ES-I3 (cell line): ENCODE data around the gene SHC2.
A peak's percentile ranks its signal among the peaks of the same experiment; 100 is the strongest.
"Not testable (repeated sequence)": the region's sequence is repeated elsewhere in the genome, so short reads cannot be mapped to it uniquely, and the experiment has no call there.

Experiments used
- H3K36me3 ChIP-seq: 2 replicates; pipeline ENCODE4 v1.6.1; 2013; ENCODE audit warnings: mild to moderate bottlenecking, low read length, control low read depth, moderate library complexity; ENCODE audit not compliant: insufficient read depth
- H3K4me1 ChIP-seq: 2 replicates; pipeline ENCODE4 v1.6.1; 2013; ENCODE audit warnings: mild to moderate bottlenecking, control low read depth, low read length; ENCODE audit not compliant: insufficient read depth
- H3K9ac ChIP-seq: 2 replicates; pipeline ENCODE4 v1.6.1; 2013; ENCODE audit warnings: low read depth, mild to moderate bottlenecking, low read length, moderate library complexity
- H3K9me3 ChIP-seq: 2 replicates; pipeline ENCODE4 v1.6.1; 2013; ENCODE audit warnings: mild to moderate bottlenecking, low read length, moderate library complexity; ENCODE audit not compliant: control insufficient read depth, insufficient read depth

SHC2 gene

GRCh38 chr19:395467-395866, 65.4 kb downstream of the SHC2 start:
- Histone ChIP-seq H3K9me3 (no peaks in the 10 kb centered on the region), H3K9ac (no peak overlapping the region), H3K4me1 (no peaks in the 10 kb centered on the region), H3K36me3 (no peaks in the 10 kb centered on the region)

- not testable (repeated sequence) for H3K36me3 ChIP-seq, H3K9me3 ChIP-seq, H3K4me1 ChIP-seq, H3K9ac ChIP-seq
Measured at GRCh38 chr19:394857-395256, 66.0 kb downstream of the SHC2 start.

GRCh38 chr19:393560-393959, 67.3 kb downstream of the SHC2 start:
- H3K4me1 ChIP-seq, H3K9ac ChIP-seq, H3K9me3 ChIP-seq, H3K36me3 ChIP-seq: not testable (repeated sequence)

GRCh38 chr19:392375-392970, 68.4 kb downstream of the SHC2 start:
- Histone ChIP-seq H3K4me1 (peaks cover 8% of the 10 kb centered on the region; the same call in 1 of the 2 replicates), H3K9me3 (no peaks in the 10 kb centered on the region), H3K9ac (no peak overlapping the region), H3K36me3 (no peaks in the 10 kb centered on the region)

GRCh38 chr19:391726-392374, 69.0 kb downstream of the SHC2 start:
- Histone ChIP-seq H3K4me1 (peaks cover 8% of the 10 kb centered on the region; the same call in 1 of the 2 replicates), H3K9me3 (no peaks in the 10 kb centered on the region), H3K9ac (no peak overlapping the region), H3K36me3 (no peaks in the 10 kb centered on the region)

- Histone ChIP-seq H3K4me1 (peaks cover 8% of the 10 kb centered on the region; the same call in 1 of the 2 replicates), H3K9me3 (no peaks in the 10 kb centered on the region), H3K36me3 (no peaks in the 10 kb centered on the region), H3K9ac (no peak overlapping the region)
Measured at GRCh38 chr19:391207-391557, 69.7 kb downstream of the SHC2 start.

- H3K4me1 ChIP-seq = peaks cover 8% of the 10 kb centered on the region; the same call in 1 of the 2 replicates
- H3K36me3 ChIP-seq = no peaks in the 10 kb centered on the region
- no peaks in the 10 kb centered on the region for H3K9me3 ChIP-seq
- H3K9ac ChIP-seq = no peak overlapping the region
Measured at GRCh38 chr19:390386-391206, 70.2 kb downstream of the SHC2 start.

- H3K9me3 ChIP-seq = no peaks in the 10 kb centered on the region
- no peaks in the 10 kb centered on the region for H3K36me3 ChIP-seq
- H3K9ac ChIP-seq = no peak overlapping the region
- H3K4me1 ChIP-seq = peaks cover 8% of the 10 kb centered on the region; the same call in 1 of the 2 replicates
Measured at GRCh38 chr19:389935-390289, 70.9 kb downstream of the SHC2 start.

GRCh38 chr19:389255-389934, 71.4 kb downstream of the SHC2 start:
- H3K9ac ChIP-seq = no peak overlapping the region

GRCh38 chr19:388691-389090, 72.1 kb downstream of the SHC2 start:
- H3K4me1 ChIP-seq = peaks cover 14% of the 10 kb centered on the region; the same call in 1 of the 2 replicates
- H3K9ac ChIP-seq = no peak overlapping the region
- H3K36me3 ChIP-seq = no peaks in the 10 kb centered on the region
- no peaks in the 10 kb centered on the region for H3K9me3 ChIP-seq

More at GRCh38 chr19:389255-389934, 71.4 kb downstream of the SHC2 start:
- no peaks in the 10 kb centered on the region for H3K9me3 ChIP-seq
- peaks cover 9% of the 10 kb centered on the region; the same call in 1 of the 2 replicates for H3K4me1 ChIP-seq
- no peaks in the 10 kb centered on the region for H3K36me3 ChIP-seq

GRCh38 chr19:387777-388176, 73.1 kb downstream of the SHC2 start:
- Histone ChIP-seq H3K9ac (no peak overlapping the region), H3K9me3 (no peaks in the 10 kb centered on the region), H3K4me1 (peaks cover 14% of the 10 kb centered on the region; the same call in 1 of the 2 replicates), H3K36me3 (no peaks in the 10 kb centered on the region)

GRCh38 chr19:386632-387301, 74.1 kb downstream of the SHC2 start:
- not testable (repeated sequence) for H3K36me3 ChIP-seq, H3K9me3 ChIP-seq
- peaks cover 14% of the 10 kb centered on the region; the same call in 1 of the 2 replicates for H3K4me1 ChIP-seq
- peak overlapping the region; percentile 24; the same call in 1 of the 2 replicates for H3K9ac ChIP-seq

- not testable (repeated sequence) for H3K9me3 ChIP-seq
Measured at GRCh38 chr19:386189-386588, 74.6 kb downstream of the SHC2 start.

GRCh38 chr19:384799-385169, 76.0 kb downstream of the SHC2 start:
- peaks cover 14% of the 10 kb centered on the region; the same call in 1 of the 2 replicates for H3K4me1 ChIP-seq
- H3K36me3 ChIP-seq = no peaks in the 10 kb centered on the region

More at GRCh38 chr19:386189-386588, 74.6 kb downstream of the SHC2 start:
- peak overlapping the region; percentile 24; the same call in 1 of the 2 replicates for H3K9ac ChIP-seq
- H3K36me3 ChIP-seq = not testable (repeated sequence)
- peaks cover 14% of the 10 kb centered on the region; the same call in 1 of the 2 replicates for H3K4me1 ChIP-seq

More at GRCh38 chr19:384799-385169, 76.0 kb downstream of the SHC2 start:
- Histone ChIP-seq H3K9me3 (no peaks in the 10 kb centered on the region), H3K9ac (no peak overlapping the region)
